Mesendoderm (in vitro differentiated cells): ENCODE data around the gene ADAM12.

Experiments used
- DNase-seq: peaks from one replicate; pipeline ENCODE4 v3.0.0; 2013
- H2AK5ac ChIP-seq: 2 replicates; pipeline ENCODE4 v1.6.1; 2013; ENCODE audit warnings: low read length, inconsistent platforms
- H2BK120ac ChIP-seq: 2 replicates; pipeline ENCODE4 v1.6.1; 2013; ENCODE audit warnings: low read depth, mild to moderate bottlenecking, low read length, moderate library complexity, mixed read lengths
- H2BK15ac ChIP-seq: replicated peaks from 2 replicates; pipeline ENCODE4 v1.6.1; 2013; ENCODE audit warnings: low read depth, mild to moderate bottlenecking, moderate library complexity
- H2BK5ac ChIP-seq: 2 replicates; pipeline ENCODE4 v1.6.1; 2013; ENCODE audit warnings: low read length, inconsistent platforms
- H3K18ac ChIP-seq: 2 replicates; pipeline ENCODE4 v1.6.1; 2013; ENCODE audit warnings: mild to moderate bottlenecking, low read length, mixed read lengths
- H3K23ac ChIP-seq: one replicate; pipeline ENCODE4 v1.6.1; 2013; ENCODE audit warnings: low read length
- H3K27ac ChIP-seq: 2 replicates; pipeline ENCODE4 v1.5.1; 2013; ENCODE audit warnings: low read depth, mild to moderate bottlenecking, inconsistent platforms, low read length, moderate library complexity
- H3K27me3 ChIP-seq: 2 replicates; pipeline ENCODE4 v1.6.1; 2013; ENCODE audit warnings: low read length, control low read depth, mild to moderate bottlenecking, inconsistent platforms; ENCODE audit not compliant: insufficient read depth, poor library complexity
- H3K36me3 ChIP-seq: 2 replicates; pipeline ENCODE4 v1.6.1; 2013; ENCODE audit warnings: low read length, inconsistent platforms; ENCODE audit not compliant: control insufficient read depth, insufficient read depth
- H3K4ac ChIP-seq: one replicate; pipeline ENCODE4 v1.6.1; 2013; ENCODE audit warnings: low read depth, mild to moderate bottlenecking, low read length, moderate library complexity
- H3K4me1 ChIP-seq: 2 replicates; pipeline ENCODE4 v1.6.1; 2013; ENCODE audit warnings: low read depth, low read length, inconsistent platforms; ENCODE audit not compliant: control insufficient read depth
- H3K4me2 ChIP-seq: 2 replicates; pipeline ENCODE4 v1.6.1; 2013; ENCODE audit warnings: low read length
- H3K4me3 ChIP-seq: 2 replicates; pipeline ENCODE4 v1.5.1; 2013; ENCODE audit warnings: mild to moderate bottlenecking, low read length
- H3K56ac ChIP-seq: one replicate; pipeline ENCODE4 v1.6.1; 2013; ENCODE audit warnings: low read length
- H3K79me1 ChIP-seq: 2 replicates; pipeline ENCODE4 v1.6.1; 2013; ENCODE audit warnings: low read length, inconsistent platforms
- H3K79me2 ChIP-seq: 2 replicates; pipeline ENCODE4 v1.6.1; 2013; ENCODE audit warnings: mild to moderate bottlenecking, low read length; ENCODE audit not compliant: control insufficient read depth, insufficient read depth
- H3K9ac ChIP-seq: 2 replicates; pipeline ENCODE4 v1.6.1; 2013; ENCODE audit warnings: low read length, inconsistent platforms
- H4K5ac ChIP-seq: one replicate; pipeline ENCODE4 v1.6.1; 2013; ENCODE audit warnings: low read length
- H4K8ac ChIP-seq: one replicate; pipeline ENCODE4 v1.6.1; 2013; ENCODE audit warnings: low read depth, mild to moderate bottlenecking, control low read depth, low read length, moderate library complexity
- WGBS: extraction: QIAGEN DNeasy Blood & Tissue Kit; methylation state at CpG from one replicate; pipeline ENCODE4 v1.1.7; 2013; ENCODE audit warnings: low lambda C conversion rate, missing lambda C conversion rate; ENCODE audit not compliant: insufficient coverage; ENCODE audit errors: extremely low coverage; 5-methylcytosine and 5-hydroxymethylcytosine counted together

ADAM12 gene

GRCh38 chr10:126302826-126303665 lies 85.2 kb downstream of the ADAM12 start:
- H2BK5ac ChIP-seq = no peak overlapping the region
- no peaks in the 10 kb centered on the region for H3K27me3 ChIP-seq
- H2AK5ac ChIP-seq = no peak overlapping the region
- no peak overlapping the region for H2BK120ac ChIP-seq
- no peak overlapping the region for H3K23ac ChIP-seq
- no peak overlapping the region for H4K8ac ChIP-seq
- no peaks in the 10 kb centered on the region for H3K79me2 ChIP-seq
- DNase-seq = no peak
- H3K36me3 ChIP-seq = no peaks in the 10 kb centered on the region
- no peak overlapping the region for H3K27ac ChIP-seq
- H3K4ac ChIP-seq = no peak overlapping the region
- H3K4me1 ChIP-seq = no peaks in the 10 kb centered on the region
- H3K4me2 ChIP-seq = no peak overlapping the region
- H3K56ac ChIP-seq = no peak overlapping the region
- no peak overlapping the region for H3K9ac ChIP-seq
- WGBS = no CpG with 5 or more reads among the region's 6 CpGs
- no peak overlapping the region for H3K18ac ChIP-seq
- no peak overlapping the region for H3K4me3 ChIP-seq
- no peak overlapping the region for H4K5ac ChIP-seq
- no peak overlapping the region for H2BK15ac ChIP-seq
- H3K79me1 ChIP-seq = no peaks in the 10 kb centered on the region

GRCh38 chr10:126302476-126302756 lies 85.9 kb downstream of the ADAM12 start:
- no peak overlapping the region for H3K9ac ChIP-seq
- no peak overlapping the region for H3K4me2 ChIP-seq
- H3K79me2 ChIP-seq = no peaks in the 10 kb centered on the region
- no peak overlapping the region for H3K23ac ChIP-seq
- no peak overlapping the region for H3K18ac ChIP-seq
- no peaks in the 10 kb centered on the region for H3K79me1 ChIP-seq
- H3K4me1 ChIP-seq = no peaks in the 10 kb centered on the region
- H2BK120ac ChIP-seq = no peak overlapping the region
- no peak overlapping the region for H2BK15ac ChIP-seq
- DNase-seq = no peak
- H3K4me3 ChIP-seq = no peak overlapping the region
- no peaks in the 10 kb centered on the region for H3K27me3 ChIP-seq
- no peak overlapping the region for H2AK5ac ChIP-seq
- H3K36me3 ChIP-seq = no peaks in the 10 kb centered on the region
- no peak overlapping the region for H2BK5ac ChIP-seq
- no peak overlapping the region for H3K4ac ChIP-seq
- H4K5ac ChIP-seq = no peak overlapping the region
- WGBS = no CpG with 5 or more reads among the region's 3 CpGs
- no peak overlapping the region for H3K27ac ChIP-seq
- H4K8ac ChIP-seq = no peak overlapping the region
- H3K56ac ChIP-seq = no peak overlapping the region

- DNase-seq = no peak
- H3K56ac ChIP-seq = no peak overlapping the region
- no CpG with 5 or more reads among the region's 9 CpGs for WGBS
These were observed 86.4 kb downstream of the ADAM12 start for GRCh38 chr10:126301701-126302475.

GRCh38 chr10:126294451-126294850 lies 93.8 kb downstream of the ADAM12 start:
- Histone ChIP-seq H2AK5ac (no peak overlapping the region), H3K9ac (no peak overlapping the region), H2BK5ac (no peak overlapping the region), H3K18ac (no peak overlapping the region), H3K79me1 (no peaks in the 10 kb centered on the region), H3K4me1 (no peaks in the 10 kb centered on the region), H3K4ac (no peak overlapping the region), H3K4me2 (no peak overlapping the region), H3K23ac (no peak overlapping the region), H3K79me2 (no peaks in the 10 kb centered on the region), H3K27me3 (no peaks in the 10 kb centered on the region), H3K27ac (no peak overlapping the region), H2BK120ac (no peak overlapping the region), H3K56ac (no peak overlapping the region), H2BK15ac (no peak overlapping the region), H4K8ac (no peak overlapping the region), H3K4me3 (no peak overlapping the region), H3K36me3 (no peaks in the 10 kb centered on the region), H4K5ac (no peak overlapping the region)
- no CpG with 5 or more reads among the region's 5 CpGs for WGBS
- DNase-seq = no peak

More at GRCh38 chr10:126301701-126302475, 86.4 kb downstream of the ADAM12 start:
- no peak overlapping the region for H2BK120ac ChIP-seq
- H2BK15ac ChIP-seq = no peak overlapping the region
- no peaks in the 10 kb centered on the region for H3K4me1 ChIP-seq
- H3K23ac ChIP-seq = no peak overlapping the region
- H4K8ac ChIP-seq = no peak overlapping the region
- no peaks in the 10 kb centered on the region for H3K27me3 ChIP-seq
- H3K18ac ChIP-seq = no peak overlapping the region
- no peak overlapping the region for H3K4me3 ChIP-seq
- no peak overlapping the region for H2BK5ac ChIP-seq
- H3K79me2 ChIP-seq = no peaks in the 10 kb centered on the region
- no peak overlapping the region for H4K5ac ChIP-seq
- H2AK5ac ChIP-seq = no peak overlapping the region
- H3K4me2 ChIP-seq = no peak overlapping the region
- H3K4ac ChIP-seq = no peak overlapping the region
- H3K79me1 ChIP-seq = no peaks in the 10 kb centered on the region
- H3K36me3 ChIP-seq = no peaks in the 10 kb centered on the region
- H3K9ac ChIP-seq = no peak overlapping the region
- H3K27ac ChIP-seq = no peak overlapping the region

- Histone ChIP-seq H2BK5ac (no peak overlapping the region), H3K27ac (no peak overlapping the region), H3K18ac (no peak overlapping the region), H4K8ac (no peak overlapping the region), H3K4me1 (no peaks in the 10 kb centered on the region), H4K5ac (no peak overlapping the region), H3K4ac (no peak overlapping the region), H3K4me3 (no peak overlapping the region), H3K79me2 (no peaks in the 10 kb centered on the region), H3K23ac (no peak overlapping the region), H3K36me3 (no peaks in the 10 kb centered on the region), H3K9ac (no peak overlapping the region), H2BK120ac (no peak overlapping the region), H3K56ac (no peak overlapping the region), H2AK5ac (no peak overlapping the region), H3K27me3 (no peaks in the 10 kb centered on the region), H3K79me1 (no peaks in the 10 kb centered on the region), H2BK15ac (no peak overlapping the region), H3K4me2 (no peak overlapping the region)
- no CpG with 5 or more reads among the region's 6 CpGs for WGBS
- no peak for DNase-seq
These were observed 98.0 kb downstream of the ADAM12 start for GRCh38 chr10:126290232-126290631.
